Tibial artery (tissue), 4 donors: ENCODE results near the gene ZDHHC24.

ENCODE experiments used
- DNase-seq, 2 donors: peaks; one replicate each; pipeline ENCODE4 v3.0.0-alpha.2; 2019
- H3K27ac ChIP-seq, 2 donors: fragments of 200-600 bp; sonication (generic) in 1 of 2; 1 replicate in 1 of 2; 2 replicates in 1 of 2; pipeline ENCODE4 v1.5.1; 2018 to 2019; ENCODE audit warnings: mild to moderate bottlenecking in 1 of 2
- H3K27me3 ChIP-seq, 2 donors: fragments of 200-600 bp; sonication (generic) in 1 of 2; one replicate each; pipeline versions ENCODE4 v1.5.1 to v1.6.0; 2016 to 2019
- H3K36me3 ChIP-seq, 3 donors: fragments of 200-600 bp; sonication (generic) in 2 of 3; one replicate each; pipeline ENCODE4 v1.5.1; 2016 to 2019; ENCODE audit warnings: mild to moderate bottlenecking in 2 of 3
- H3K4me1 ChIP-seq, 4 donors: fragments of 200-600 bp; sonication (generic) in 2 of 4; 1 replicate in 3 of 4; 2 replicates in 1 of 4; pipeline ENCODE4 v1.5.1; 2016 to 2019
- H3K4me3 ChIP-seq, 2 donors: fragments of 200-600 bp; sonication (generic) in 1 of 2; 1 replicate in 1 of 2; 2 replicates in 1 of 2; pipeline ENCODE4 v1.5.1; 2018 to 2019; ENCODE audit warnings: mild to moderate bottlenecking in 2 of 2
- H3K9me3 ChIP-seq, 3 donors: fragments of 200-600 bp; sonication (generic) in 1 of 3; one replicate each; pipeline ENCODE4 v1.5.1; 2016 to 2019
- CTCF ChIP-seq, 2 experiments: fragments of 200-600 bp in 1 of 2; fragments of 450-650 bp in 1 of 2; IDR thresholded peaks; one replicate each; pipeline ENCODE4 v1.5.1; 2017 to 2019; ENCODE audit warnings: antibody characterized with exemption in 2 of 2, mild to moderate bottlenecking in 1 of 2, moderate library complexity in 1 of 2
- intact Hi-C: fragments of 100-400 bp; cut with DNase I; formaldehyde crosslinking; loops from one replicate; pipeline ENCODE4 v1.15.0; 2023; ENCODE audit warnings: low total_unique reads

Gene ZDHHC24

GRCh38 chr11:66523611-66524010, 22.2 kb downstream of the ZDHHC24 start:
- DNase-seq: no peak
- no peaks in the 10 kb centered on the region for H3K27me3 ChIP-seq
- H3K4me3 ChIP-seq: no peak overlapping the region
- no peaks in the 10 kb centered on the region for H3K4me1 ChIP-seq
- H3K9me3 ChIP-seq: no peaks in the 10 kb centered on the region
- no peak for TF ChIP-seq CTCF (IDR thresholded peaks at IDR 0.05)
- no peak overlapping the region for H3K27ac ChIP-seq
- H3K36me3 ChIP-seq: peaks cover 50 to 88% (median 67%) of the 10 kb centered on the region in 3 donors
- intact Hi-C loops: no loop called here

- Histone ChIP-seq H3K4me3 (peak overlapping the region; percentile 85 to 95), H3K9me3 (no peaks in the 10 kb centered on the region), H3K27me3 (no peaks in the 10 kb centered on the region), H3K36me3 (peaks cover 0 to 33% (median 0%) of the 10 kb centered on the region in 3 donors), H3K4me1 (peaks cover 0 to 16% (median 11%) of the 10 kb centered on the region in 4 donors), H3K27ac (peak overlapping the region; percentile 70 to 78)
- TF ChIP-seq CTCF (IDR thresholded peaks at IDR 0.05): no peak
- DNase-seq: no peak
- intact Hi-C loops: no loop called here
Measured at GRCh38 chr11:66510990-66511339, 34.9 kb downstream of the ZDHHC24 start.

- peaks cover 0 to 16% (median 11%) of the 10 kb centered on the region in 4 donors for H3K4me1 ChIP-seq
- intact Hi-C loops: no loop called here
- no peaks in the 10 kb centered on the region for H3K27me3 ChIP-seq
- H3K9me3 ChIP-seq: no peaks in the 10 kb centered on the region
- peak; percentile 86 to 92 for DNase-seq
- H3K27ac ChIP-seq: peak within 1 kb of the TSS; percentile 70 to 78
- TF ChIP-seq CTCF (IDR thresholded peaks at IDR 0.05): no peak
- peak within 1 kb of the TSS; percentile 85 to 95 for H3K4me3 ChIP-seq
- peaks cover 0 to 28% (median under 1%) of the 10 kb centered on the region in 3 donors for H3K36me3 ChIP-seq
Measured at GRCh38 chr11:66510271-66510989, 35.4 kb downstream of the ZDHHC24 start, which contains the start of gene BBS1. Gene BBS1 (plus strand): TSS chr11:66510635. CDS start chr11:66510660, 25 bp downstream.

GRCh38 chr11:66509131-66509561, 36.7 kb downstream of the ZDHHC24 start:
- intact Hi-C loops: no loop called here
- Histone ChIP-seq H3K27ac (no peak overlapping the region), H3K9me3 (no peaks in the 10 kb centered on the region), H3K36me3 (peaks cover 0 to 27% (median 9%) of the 10 kb centered on the region in 3 donors), H3K4me1 (peaks cover 0 to 16% (median 11%) of the 10 kb centered on the region in 4 donors), H3K4me3 (no peak overlapping the region), H3K27me3 (no peaks in the 10 kb centered on the region)
- no peak for DNase-seq
- no peak for TF ChIP-seq CTCF (IDR thresholded peaks at IDR 0.05)

- intact Hi-C loops: no loop called here
- Histone ChIP-seq H3K4me3 (no peak overlapping the region), H3K27me3 (no peaks in the 10 kb centered on the region), H3K4me1 (peaks cover 0 to 6% (median 3%) of the 10 kb centered on the region in 4 donors), H3K36me3 (peaks cover 0 to 47% (median 16%) of the 10 kb centered on the region in 3 donors), H3K9me3 (no peaks in the 10 kb centered on the region), H3K27ac (no peak overlapping the region)
- TF ChIP-seq CTCF (IDR thresholded peaks at IDR 0.05): no peak
- no peak for DNase-seq
Measured at GRCh38 chr11:66505276-66505816, 40.5 kb downstream of the ZDHHC24 start.
